ENCODE results near the gene SLC28A3.
"Not testable (repeated sequence)": the region's sequence is repeated elsewhere in the genome, so short reads cannot be mapped to it uniquely, and the experiment has no call there.

Gene SLC28A3

DNA sequence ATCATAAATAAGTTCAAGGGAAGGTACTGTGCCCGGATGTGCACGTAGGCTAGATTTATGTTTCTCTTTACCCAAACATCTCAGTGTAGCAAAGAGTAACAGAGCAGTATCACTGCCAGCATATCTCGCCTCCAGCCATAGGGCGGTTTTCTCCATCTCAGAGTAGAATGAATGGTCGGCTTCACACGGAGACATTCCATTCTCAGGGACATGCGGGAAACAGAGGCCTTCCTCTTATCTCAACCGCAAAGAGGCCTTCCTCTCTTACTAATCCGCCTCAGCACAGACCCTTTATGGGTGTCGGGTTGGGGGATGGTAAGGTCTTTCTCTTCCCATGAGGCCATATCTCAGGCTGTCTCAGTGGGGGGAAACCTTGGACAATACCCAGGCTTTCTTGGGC lies 27.2 kb upstream of the SLC28A3 start:
- H3K4me1 Mint-ChIP-seq (ENCODE audit: low read depth); H3K27ac Mint-ChIP-seq; H3K9me3 Mint-ChIP-seq; H3K36me3 Mint-ChIP-seq (ENCODE audit: low read depth); H3K4me3 Mint-ChIP-seq; DNase-seq (ENCODE audit: low spot score); H3K27me3 Mint-ChIP-seq (ENCODE audit: low read depth): not testable (repeated sequence)

DNA sequence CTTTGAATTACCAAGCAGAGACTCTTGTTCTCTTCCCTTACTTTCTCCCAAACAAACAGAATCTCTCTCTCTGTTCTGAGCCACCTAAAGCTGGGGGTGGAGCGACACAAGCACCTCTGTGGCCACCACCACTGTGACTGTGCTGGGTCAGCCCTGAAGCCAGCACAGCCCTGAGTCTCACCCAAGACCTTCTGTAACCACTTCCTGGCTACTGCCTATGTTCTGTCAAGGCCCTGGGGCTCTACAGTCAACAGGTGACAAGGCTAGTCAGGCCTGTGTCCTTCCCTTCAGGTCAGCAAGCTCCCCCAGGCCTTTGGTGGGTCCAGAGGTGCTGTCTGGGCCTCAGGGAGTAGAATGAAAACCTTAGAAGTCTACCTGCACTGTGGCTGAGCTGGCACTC lies 26.1 kb upstream of the SLC28A3 start:
- Mint-ChIP-seq H3K4me3 (no peak overlapping the region), H3K4me1 (ENCODE audit: low read depth) (no peaks in the 10 kb centered on the region), H3K27ac (no peak overlapping the region), H3K27me3 (ENCODE audit: low read depth) (no peaks in the 10 kb centered on the region), H3K36me3 (ENCODE audit: low read depth) (no peaks in the 10 kb centered on the region), H3K9me3 (no peaks in the 10 kb centered on the region)
- no peak for DNase-seq (ENCODE audit: low spot score)

- DNase-seq (ENCODE audit: low spot score); H3K36me3 Mint-ChIP-seq (ENCODE audit: low read depth); H3K27ac Mint-ChIP-seq; H3K27me3 Mint-ChIP-seq (ENCODE audit: low read depth); H3K4me1 Mint-ChIP-seq (ENCODE audit: low read depth); H3K9me3 Mint-ChIP-seq; H3K4me3 Mint-ChIP-seq: not testable (repeated sequence)
Measured at GRCh38 chr9:84364894-84365490, 24.4 kb upstream of the SLC28A3 start.

- Mint-ChIP-seq H3K36me3 (ENCODE audit: low read depth) (no peaks in the 10 kb centered on the region), H3K9me3 (no peaks in the 10 kb centered on the region), H3K27me3 (ENCODE audit: low read depth) (no peaks in the 10 kb centered on the region), H3K4me3 (no peak overlapping the region), H3K27ac (no peak overlapping the region), H3K4me1 (ENCODE audit: low read depth) (no peaks in the 10 kb centered on the region)
- no peak for DNase-seq (ENCODE audit: low spot score)
Measured at GRCh38 chr9:84361645-84362044, 21.1 kb upstream of the SLC28A3 start.

- no peak for DNase-seq (ENCODE audit: low spot score)
- H3K27me3 Mint-ChIP-seq (ENCODE audit: low read depth): no peaks in the 10 kb centered on the region
- no peak overlapping the region for H3K27ac Mint-ChIP-seq
- H3K9me3 Mint-ChIP-seq: no peaks in the 10 kb centered on the region
- no peaks in the 10 kb centered on the region for H3K36me3 Mint-ChIP-seq (ENCODE audit: low read depth)
- H3K4me1 Mint-ChIP-seq (ENCODE audit: low read depth): no peaks in the 10 kb centered on the region
- no peak overlapping the region for H3K4me3 Mint-ChIP-seq
Measured at GRCh38 chr9:84357275-84357674, 16.7 kb upstream of the SLC28A3 start.

- Mint-ChIP-seq H3K9me3 (no peaks in the 10 kb centered on the region), H3K36me3 (ENCODE audit: low read depth) (no peaks in the 10 kb centered on the region), H3K27me3 (ENCODE audit: low read depth) (no peaks in the 10 kb centered on the region), H3K27ac (no peak overlapping the region), H3K4me1 (ENCODE audit: low read depth) (no peaks in the 10 kb centered on the region), H3K4me3 (no peak overlapping the region)
- no peak for DNase-seq (ENCODE audit: low spot score)
Measured at GRCh38 chr9:84354035-84354434, 13.5 kb upstream of the SLC28A3 start.

GRCh38 chr9:84349671-84350070 lies 9.1 kb upstream of the SLC28A3 start:
- peaks cover 6% of the 10 kb centered on the region for H3K27me3 Mint-ChIP-seq (ENCODE audit: low read depth)
- H3K36me3 Mint-ChIP-seq (ENCODE audit: low read depth): no peaks in the 10 kb centered on the region
- H3K27ac Mint-ChIP-seq: no peak overlapping the region
- no peaks in the 10 kb centered on the region for H3K4me1 Mint-ChIP-seq (ENCODE audit: low read depth)
- DNase-seq (ENCODE audit: low spot score): no peak
- no peak overlapping the region for H3K4me3 Mint-ChIP-seq
- no peaks in the 10 kb centered on the region for H3K9me3 Mint-ChIP-seq

DNA sequence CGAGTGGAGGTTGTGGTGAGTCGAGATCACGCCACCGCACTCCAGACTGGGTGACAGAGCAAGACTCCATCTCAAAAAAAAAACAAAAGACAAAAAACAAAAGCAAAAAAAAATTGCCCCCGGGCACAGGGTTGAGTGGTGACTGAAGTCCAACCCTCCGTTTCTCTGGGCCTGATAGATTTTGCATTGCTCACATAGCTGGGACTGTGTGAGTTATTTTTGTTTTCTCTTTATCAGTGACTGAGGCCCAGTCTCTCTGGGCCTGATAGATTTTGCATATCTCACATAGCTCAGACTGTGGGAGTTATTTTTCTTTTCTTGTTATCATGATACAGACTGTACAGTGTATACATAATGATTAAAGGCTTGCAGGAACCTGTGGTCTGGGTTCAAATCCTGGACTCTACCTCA lies 2.6 kb upstream of the SLC28A3 start:
- no peak overlapping the region for H3K4me3 Mint-ChIP-seq
- no peak overlapping the region for H3K27ac Mint-ChIP-seq
- H3K36me3 Mint-ChIP-seq (ENCODE audit: low read depth): no peaks in the 10 kb centered on the region
- H3K9me3 Mint-ChIP-seq: no peaks in the 10 kb centered on the region
- DNase-seq (ENCODE audit: low spot score): no peak
- peaks cover 10% of the 10 kb centered on the region for H3K27me3 Mint-ChIP-seq (ENCODE audit: low read depth)
- no peaks in the 10 kb centered on the region for H3K4me1 Mint-ChIP-seq (ENCODE audit: low read depth)

GRCh38 chr9:84339962-84340361 lies 596 bp downstream of the SLC28A3 start:
- Mint-ChIP-seq H3K9me3 (no peaks in the 10 kb centered on the region), H3K27me3 (ENCODE audit: low read depth) (peaks cover 6% of the 10 kb centered on the region), H3K27ac (no peak overlapping the region), H3K4me3 (no peak overlapping the region), H3K4me1 (ENCODE audit: low read depth) (no peaks in the 10 kb centered on the region), H3K36me3 (ENCODE audit: low read depth) (no peaks in the 10 kb centered on the region)
- no peak for DNase-seq (ENCODE audit: low spot score)

GRCh38 chr9:84339503-84339902 lies 1.1 kb downstream of the SLC28A3 start:
- DNase-seq (ENCODE audit: low spot score): no peak
- Mint-ChIP-seq H3K27ac (no peak overlapping the region), H3K27me3 (ENCODE audit: low read depth) (peaks cover 2% of the 10 kb centered on the region), H3K36me3 (ENCODE audit: low read depth) (no peaks in the 10 kb centered on the region), H3K9me3 (no peaks in the 10 kb centered on the region), H3K4me3 (no peak overlapping the region), H3K4me1 (ENCODE audit: low read depth) (no peaks in the 10 kb centered on the region)

- H3K4me1 Mint-ChIP-seq (ENCODE audit: low read depth): no peaks in the 10 kb centered on the region
- H3K27me3 Mint-ChIP-seq (ENCODE audit: low read depth): peaks cover 2% of the 10 kb centered on the region
- no peaks in the 10 kb centered on the region for H3K36me3 Mint-ChIP-seq (ENCODE audit: low read depth)
- no peak for DNase-seq (ENCODE audit: low spot score)
- H3K9me3 Mint-ChIP-seq: no peaks in the 10 kb centered on the region
- no peak overlapping the region for H3K4me3 Mint-ChIP-seq
- H3K27ac Mint-ChIP-seq: no peak overlapping the region
Measured at GRCh38 chr9:84338792-84339191, 1.8 kb downstream of the SLC28A3 start.

DNA sequence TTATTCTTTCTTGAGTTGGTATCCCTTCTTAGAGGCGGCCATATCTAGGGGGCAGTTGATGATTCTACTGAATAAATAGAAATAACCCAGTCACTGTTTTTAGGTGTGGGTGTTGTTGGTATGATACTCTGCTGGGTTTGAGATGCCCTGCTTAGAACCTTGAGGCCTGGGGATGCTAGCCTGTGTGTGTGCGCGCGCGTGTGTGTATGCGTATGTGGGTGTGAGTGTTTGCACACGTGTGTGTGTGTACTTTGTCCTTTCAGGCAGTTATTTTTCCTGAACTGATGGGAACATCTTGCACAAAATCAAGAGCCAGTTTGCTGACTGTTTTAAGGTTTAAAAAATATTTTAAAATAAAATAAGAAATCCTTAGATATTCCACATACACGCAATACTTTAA lies 3.3 kb downstream of the SLC28A3 start:
- H3K27ac Mint-ChIP-seq: no peak overlapping the region
- H3K9me3 Mint-ChIP-seq: no peaks in the 10 kb centered on the region
- no peaks in the 10 kb centered on the region for H3K4me1 Mint-ChIP-seq (ENCODE audit: low read depth)
- no peak overlapping the region for H3K4me3 Mint-ChIP-seq
- H3K36me3 Mint-ChIP-seq (ENCODE audit: low read depth): no peaks in the 10 kb centered on the region
- peaks cover 2% of the 10 kb centered on the region for H3K27me3 Mint-ChIP-seq (ENCODE audit: low read depth)
- no peak for DNase-seq (ENCODE audit: low spot score)

- no peaks in the 10 kb centered on the region for H3K4me1 Mint-ChIP-seq (ENCODE audit: low read depth)
- peaks cover 6% of the 10 kb centered on the region for H3K27me3 Mint-ChIP-seq (ENCODE audit: low read depth)
- H3K27ac Mint-ChIP-seq: no peak overlapping the region
- H3K9me3 Mint-ChIP-seq: peaks cover 12% of the 10 kb centered on the region
- DNase-seq (ENCODE audit: low spot score): no peak
- no peaks in the 10 kb centered on the region for H3K36me3 Mint-ChIP-seq (ENCODE audit: low read depth)
- H3K4me3 Mint-ChIP-seq: no peak overlapping the region
Measured at GRCh38 chr9:84331119-84331809, 9.3 kb downstream of the SLC28A3 start.

DNA sequence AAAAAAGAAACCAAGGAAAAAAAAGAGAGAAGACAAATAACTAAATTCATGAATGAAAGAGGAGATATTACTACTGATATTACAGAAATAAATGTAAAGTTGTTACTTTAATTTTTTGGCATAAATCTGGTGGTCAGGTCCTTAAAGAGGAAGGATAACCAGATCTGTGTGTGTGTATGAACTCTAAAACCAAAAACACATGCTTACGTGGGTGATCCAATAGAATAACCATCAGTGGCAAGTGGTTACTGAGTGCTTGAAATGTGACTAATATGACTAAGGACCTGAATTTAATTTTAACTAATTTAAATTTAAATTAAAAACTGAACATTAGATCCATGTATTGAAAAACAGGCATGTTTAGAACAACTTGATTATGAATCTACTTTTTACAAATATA lies 10.3 kb downstream of the SLC28A3 start:
- Mint-ChIP-seq H3K4me1 (ENCODE audit: low read depth) (no peaks in the 10 kb centered on the region), H3K27me3 (ENCODE audit: low read depth) (peaks cover 6% of the 10 kb centered on the region), H3K9me3 (peaks cover 12% of the 10 kb centered on the region), H3K36me3 (ENCODE audit: low read depth) (no peaks in the 10 kb centered on the region), H3K27ac (no peak overlapping the region), H3K4me3 (no peak overlapping the region)
- DNase-seq (ENCODE audit: low spot score): no peak

DNA sequence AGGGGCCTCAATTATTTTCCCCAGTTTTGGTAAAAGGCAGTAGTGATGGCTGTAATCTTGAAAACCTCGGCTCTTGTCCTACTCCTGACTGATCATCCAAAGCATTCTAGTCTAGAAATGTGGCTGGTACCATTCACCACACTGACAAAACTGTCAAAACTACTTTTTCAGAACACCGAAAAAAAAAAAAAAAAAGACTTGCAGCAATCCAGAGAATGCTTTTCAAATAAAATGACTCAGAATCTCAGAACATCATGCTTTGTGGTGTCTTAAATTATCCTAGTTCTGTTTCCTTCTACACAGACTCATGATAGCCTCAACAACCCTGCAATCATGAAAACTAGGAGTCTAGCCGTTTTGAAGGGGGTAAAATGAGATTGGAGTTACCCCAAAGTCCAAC lies 13.4 kb downstream of the SLC28A3 start:
- Mint-ChIP-seq H3K36me3 (ENCODE audit: low read depth) (no peaks in the 10 kb centered on the region), H3K9me3 (peaks cover 12% of the 10 kb centered on the region), H3K4me3 (no peak overlapping the region), H3K27me3 (ENCODE audit: low read depth) (peaks cover 5% of the 10 kb centered on the region), H3K27ac (no peak overlapping the region), H3K4me1 (ENCODE audit: low read depth) (no peaks in the 10 kb centered on the region)
- no peak for DNase-seq (ENCODE audit: low spot score)
